OCI-LY3 (cell line): Measurements from ENCODE around the gene AKAP12.

Source experiments
- EZH2phosphoT487 ChIP-seq: fragments of 200-600 bp; shearing (Covaris generic); IDR thresholded peaks from 2 replicates; pipeline ENCODE4 v1.6.1; 2018; ENCODE audit warnings: antibody characterized with exemption, mixed run types, low read depth
- TF ChIP-seq, protein P1 (sequence below): fragments of 200-600, 300-600 bp; sonication (generic); IDR thresholded peaks from 2 replicates; pipeline ENCODE4 v1.5.1; 2014; ENCODE audit warnings: antibody characterized with exemption, low read length, low read depth

DNA sequence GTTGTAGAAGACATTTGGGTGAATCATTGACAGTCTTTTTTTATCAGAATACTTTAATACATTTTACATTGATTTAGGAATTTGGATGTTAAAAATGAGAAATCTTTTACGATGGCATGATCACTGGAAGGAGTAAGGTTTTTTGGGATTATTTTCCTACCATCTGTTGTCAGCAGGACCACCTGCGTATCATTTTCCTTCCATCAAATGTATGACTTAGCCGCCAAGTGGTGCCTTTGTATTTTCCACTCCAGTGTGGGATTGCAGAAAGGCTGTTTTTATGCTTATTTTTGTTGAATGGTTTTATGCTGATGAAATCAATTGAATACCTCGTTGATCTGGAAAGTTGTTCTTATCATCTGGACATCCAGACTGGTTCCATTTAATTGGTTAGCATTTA lies 35.8 kb downstream of the AKAP12 start:
- TF ChIP-seq, protein P1, sequence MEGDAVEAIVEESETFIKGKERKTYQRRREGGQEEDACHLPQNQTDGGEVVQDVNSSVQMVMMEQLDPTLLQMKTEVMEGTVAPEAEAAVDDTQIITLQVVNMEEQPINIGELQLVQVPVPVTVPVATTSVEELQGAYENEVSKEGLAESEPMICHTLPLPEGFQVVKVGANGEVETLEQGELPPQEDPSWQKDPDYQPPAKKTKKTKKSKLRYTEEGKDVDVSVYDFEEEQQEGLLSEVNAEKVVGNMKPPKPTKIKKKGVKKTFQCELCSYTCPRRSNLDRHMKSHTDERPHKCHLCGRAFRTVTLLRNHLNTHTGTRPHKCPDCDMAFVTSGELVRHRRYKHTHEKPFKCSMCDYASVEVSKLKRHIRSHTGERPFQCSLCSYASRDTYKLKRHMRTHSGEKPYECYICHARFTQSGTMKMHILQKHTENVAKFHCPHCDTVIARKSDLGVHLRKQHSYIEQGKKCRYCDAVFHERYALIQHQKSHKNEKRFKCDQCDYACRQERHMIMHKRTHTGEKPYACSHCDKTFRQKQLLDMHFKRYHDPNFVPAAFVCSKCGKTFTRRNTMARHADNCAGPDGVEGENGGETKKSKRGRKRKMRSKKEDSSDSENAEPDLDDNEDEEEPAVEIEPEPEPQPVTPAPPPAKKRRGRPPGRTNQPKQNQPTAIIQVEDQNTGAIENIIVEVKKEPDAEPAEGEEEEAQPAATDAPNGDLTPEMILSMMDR, result no peak
- no peak for TF ChIP-seq EZH2phosphoT487
